Natural killer cell (primary cell): ENCODE results near the gene HLA-E. TPM values are rescaled to one million over a fixed set of nuclear protein-coding genes. Genes with fewer than 3 reads are reported as not detected.

Source experiments
- ATAC-seq, 3 donors: fragments of 150-1000 bp in 2 of 3; fragments of 200-7000 bp in 1 of 3; cut with Tn5 transposase; 1 replicate in 1 of 3; 2 replicates in 2 of 3; pipeline ENCODE4 v1.10.0; 2021; ENCODE audit warnings: mild to moderate bottlenecking in 2 of 3, moderate library complexity in 2 of 3
- DNase-seq, 2 donors: peaks; one replicate each; pipeline versions ENCODE4 v3.0.0 to v3.0.0-alpha.2; 2013 to 2021; ENCODE audit warnings: mixed read lengths in 1 of 2
- H3K27ac ChIP-seq: one replicate; pipeline ENCODE4 v1.5.1; 2013; ENCODE audit warnings: mild to moderate bottlenecking, low read length
- H3K27me3 ChIP-seq: one replicate; pipeline ENCODE4 v1.6.1; 2013; ENCODE audit warnings: low read length; ENCODE audit not compliant: control insufficient read depth, insufficient read depth
- H3K36me3 ChIP-seq: one replicate; pipeline ENCODE4 v1.6.1; 2013; ENCODE audit warnings: low read length; ENCODE audit not compliant: control insufficient read depth, insufficient read depth
- H3K4me1 ChIP-seq: one replicate; pipeline ENCODE4 v1.6.1; 2013; ENCODE audit warnings: low read length; ENCODE audit not compliant: control insufficient read depth, insufficient read depth
- H3K4me3 ChIP-seq: one replicate; pipeline ENCODE4 v1.5.1; 2013; ENCODE audit warnings: low read length
- H3K9me3 ChIP-seq: one replicate; pipeline ENCODE4 v1.6.1; 2013; ENCODE audit warnings: low read length; ENCODE audit not compliant: control insufficient read depth, insufficient read depth
- H3K27ac Mint-ChIP-seq, 2 donors: one replicate each; pipeline ENCODE4 v1.8.0; 2022; ENCODE audit warnings: mild to moderate bottlenecking in 2 of 2, mixed read lengths in 2 of 2, moderate library complexity in 1 of 2
- H3K27me3 Mint-ChIP-seq, 2 donors: one replicate each; pipeline ENCODE4 v1.8.0; 2022; ENCODE audit warnings: low read depth in 2 of 2, mixed read lengths in 2 of 2
- H3K36me3 Mint-ChIP-seq: one replicate; pipeline ENCODE4 v1.8.0; 2022; ENCODE audit warnings: mixed read lengths
- H3K4me1 Mint-ChIP-seq, 2 donors: one replicate each; pipeline ENCODE4 v1.8.0; 2022; ENCODE audit warnings: mixed read lengths in 2 of 2
- H3K4me3 Mint-ChIP-seq: one replicate; pipeline ENCODE4 v1.8.0; 2022; ENCODE audit warnings: mild to moderate bottlenecking, moderate library complexity, mixed read lengths
- H3K9me3 Mint-ChIP-seq, 2 donors: one replicate each; pipeline ENCODE4 v1.8.0; 2022; ENCODE audit warnings: mixed read lengths in 2 of 2
- WGBS: methylation state at CpG from one replicate; pipeline ENCODE4 v1.1.7; 2013; ENCODE audit warnings: missing lambda C conversion rate; ENCODE audit not compliant: insufficient coverage; 5-methylcytosine and 5-hydroxymethylcytosine counted together
- intact Hi-C: fragments of 100-400 bp; cut with micrococcal nuclease; formaldehyde crosslinking; loops from one replicate; pipeline ENCODE4 v1.14.2; 2022
- total RNA-seq, 4 donors: library from RNA; stranded (reverse); fragments of 120-200 nt in 1 of 4; gene quantifications; one replicate each; pipeline versions ENCODE4 v1.2.3 to v1.2.4, GENCODE V29; 2013 to 2022
- TF ChIP-seq, protein P1 (sequence below): fragments of 200-600 bp; IDR thresholded peaks from one replicate; pipeline ENCODE4 v1.8.0; 2022; ENCODE audit warnings: antibody characterized with exemption

Gene HLA-E
- total RNA-seq, 3 donors from 2014 or later (not counting 1 experiment from before 2014, with no cell fraction given): 1,807 to 2,048 (median 1,904) TPM

DNA sequence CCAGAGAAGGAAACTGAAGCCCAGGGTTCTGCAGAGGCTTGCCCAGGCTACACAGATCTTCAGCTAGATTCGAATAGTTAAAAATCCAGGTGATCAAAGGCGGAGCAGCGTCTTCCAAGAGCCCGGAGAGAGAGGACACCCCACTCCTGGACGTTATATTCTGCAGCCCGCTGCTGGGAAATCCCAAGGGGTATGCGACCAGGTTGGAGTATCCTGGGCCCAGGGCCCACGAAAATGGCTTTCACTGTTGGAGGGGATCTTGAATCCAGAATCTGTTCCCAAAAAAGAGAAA, 44.9 kb upstream of the HLA-E start:
- no peak overlapping the region for H3K27ac Mint-ChIP-seq
- Histone ChIP-seq H3K9me3 (no peaks in the 10 kb centered on the region), H3K4me3 (no peak overlapping the region), H3K36me3 (no peaks in the 10 kb centered on the region), H3K4me1 (peaks cover under 1% of the 10 kb centered on the region), H3K27ac (no peak overlapping the region), H3K27me3 (peaks cover 79% of the 10 kb centered on the region)
- ATAC-seq (no peak), DNase-seq (no peak)
- H3K4me1 Mint-ChIP-seq: peaks cover 5 to 11% of the 10 kb centered on the region in 2 donors
- no peaks in the 10 kb centered on the region for H3K9me3 Mint-ChIP-seq
- no peak overlapping the region for H3K4me3 Mint-ChIP-seq
- H3K36me3 Mint-ChIP-seq: no peaks in the 10 kb centered on the region
- TF ChIP-seq, protein P1, sequence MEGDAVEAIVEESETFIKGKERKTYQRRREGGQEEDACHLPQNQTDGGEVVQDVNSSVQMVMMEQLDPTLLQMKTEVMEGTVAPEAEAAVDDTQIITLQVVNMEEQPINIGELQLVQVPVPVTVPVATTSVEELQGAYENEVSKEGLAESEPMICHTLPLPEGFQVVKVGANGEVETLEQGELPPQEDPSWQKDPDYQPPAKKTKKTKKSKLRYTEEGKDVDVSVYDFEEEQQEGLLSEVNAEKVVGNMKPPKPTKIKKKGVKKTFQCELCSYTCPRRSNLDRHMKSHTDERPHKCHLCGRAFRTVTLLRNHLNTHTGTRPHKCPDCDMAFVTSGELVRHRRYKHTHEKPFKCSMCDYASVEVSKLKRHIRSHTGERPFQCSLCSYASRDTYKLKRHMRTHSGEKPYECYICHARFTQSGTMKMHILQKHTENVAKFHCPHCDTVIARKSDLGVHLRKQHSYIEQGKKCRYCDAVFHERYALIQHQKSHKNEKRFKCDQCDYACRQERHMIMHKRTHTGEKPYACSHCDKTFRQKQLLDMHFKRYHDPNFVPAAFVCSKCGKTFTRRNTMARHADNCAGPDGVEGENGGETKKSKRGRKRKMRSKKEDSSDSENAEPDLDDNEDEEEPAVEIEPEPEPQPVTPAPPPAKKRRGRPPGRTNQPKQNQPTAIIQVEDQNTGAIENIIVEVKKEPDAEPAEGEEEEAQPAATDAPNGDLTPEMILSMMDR: no peak
- 33% methylated on average over 8 of the region's 8 CpGs for WGBS
- H3K27me3 Mint-ChIP-seq: peaks cover 79 to 90% of the 10 kb centered on the region in 2 donors
- intact Hi-C loops: no loop called here

DNA sequence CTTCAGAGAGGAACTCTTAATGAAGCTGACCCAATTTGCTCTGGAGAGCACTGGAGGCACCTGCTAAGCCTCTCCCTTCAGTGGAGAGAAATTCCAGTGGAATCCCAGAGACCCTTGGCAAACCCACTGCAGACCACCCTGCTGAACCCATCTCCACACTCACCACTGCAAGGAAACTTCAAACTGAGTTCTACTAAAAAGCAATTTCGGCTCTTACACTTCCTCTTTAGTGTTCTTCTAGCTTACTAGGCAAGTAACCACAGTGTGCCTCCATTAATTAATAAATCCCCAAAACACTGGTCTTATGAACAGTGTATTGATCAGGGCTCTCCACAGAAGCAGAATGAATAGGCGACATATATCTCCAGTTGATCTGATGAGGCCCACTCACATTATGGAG, 43.0 kb upstream of the HLA-E start:
- Mint-ChIP-seq H3K4me1 (peaks cover 22 to 27% of the 10 kb centered on the region in 2 donors), H3K27me3 (peaks cover 74 to 82% of the 10 kb centered on the region in 2 donors), H3K9me3 (no peaks in the 10 kb centered on the region), H3K4me3 (no peak overlapping the region), H3K36me3 (no peaks in the 10 kb centered on the region), H3K27ac (no peak overlapping the region)
- TF ChIP-seq, protein P1: no peak
- no peaks in the 10 kb centered on the region for H3K36me3 ChIP-seq
- no peak overlapping the region for H3K27ac ChIP-seq
- peaks cover 19% of the 10 kb centered on the region for H3K4me1 ChIP-seq
- DNase-seq (no peak), ATAC-seq (no peak)
- H3K27me3 ChIP-seq: peaks cover 78% of the 10 kb centered on the region
- no peaks in the 10 kb centered on the region for H3K9me3 ChIP-seq
- intact Hi-C loops: no loop called here
- 36% methylated on average over 2 of the region's 2 CpGs for WGBS
- no peak overlapping the region for H3K4me3 ChIP-seq

DNA sequence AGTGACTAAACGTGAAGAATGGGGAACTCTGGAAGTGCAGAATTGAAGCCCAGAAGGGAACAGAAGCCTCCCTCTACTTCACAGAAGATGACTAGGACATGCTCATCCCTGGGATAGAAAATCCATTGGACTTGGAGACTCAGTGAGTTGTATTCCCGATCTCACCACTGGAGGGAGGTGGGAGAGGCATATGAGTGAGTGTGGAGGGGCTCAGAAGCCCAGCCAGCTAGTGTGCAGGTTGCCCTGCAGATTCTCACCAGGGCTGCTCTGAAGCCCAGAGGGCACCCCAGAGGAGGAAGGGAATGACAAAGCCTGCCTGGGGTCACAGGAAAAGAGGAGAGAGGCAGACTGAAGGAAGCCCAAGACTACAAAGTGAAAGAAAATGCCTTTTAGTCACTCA, 42.1 kb upstream of the HLA-E start:
- peaks cover 79% of the 10 kb centered on the region for H3K27me3 ChIP-seq
- peaks cover 29% of the 10 kb centered on the region for H3K4me1 ChIP-seq
- peaks cover 78 to 82% of the 10 kb centered on the region in 2 donors for H3K27me3 Mint-ChIP-seq
- H3K9me3 ChIP-seq: no peaks in the 10 kb centered on the region
- 0% methylated on average over 1 of the region's 2 CpGs for WGBS
- TF ChIP-seq, protein P1: no peak
- intact Hi-C loops: no loop called here
- no peaks in the 10 kb centered on the region for H3K36me3 ChIP-seq
- no peak overlapping the region for H3K4me3 Mint-ChIP-seq
- no peaks in the 10 kb centered on the region for H3K36me3 Mint-ChIP-seq
- ATAC-seq (no peak), DNase-seq (no peak)
- no peaks in the 10 kb centered on the region for H3K9me3 Mint-ChIP-seq
- H3K27ac ChIP-seq: no peak overlapping the region
- H3K27ac Mint-ChIP-seq: no peak overlapping the region
- peaks cover 32 to 37% of the 10 kb centered on the region in 2 donors for H3K4me1 Mint-ChIP-seq
- H3K4me3 ChIP-seq: no peak overlapping the region

DNA sequence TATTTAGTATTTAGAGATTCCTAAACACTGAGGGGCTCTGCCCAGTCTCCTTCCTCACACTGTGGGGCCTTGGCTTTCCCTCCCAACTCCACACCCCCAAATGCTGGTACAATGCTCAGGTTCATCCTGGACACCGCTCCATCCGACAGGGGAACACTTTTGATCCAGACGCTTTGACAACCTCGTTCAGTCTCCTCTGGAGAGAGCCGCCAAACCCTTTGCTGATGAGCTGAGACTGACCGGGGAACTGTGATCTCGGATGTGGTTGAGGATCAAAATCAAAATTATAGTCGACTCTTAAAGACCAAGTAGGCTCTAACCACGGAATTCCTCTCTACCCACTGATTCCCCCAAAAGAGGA, 38.8 kb upstream of the HLA-E start:
- TF ChIP-seq, protein P1: no peak
- H3K36me3 Mint-ChIP-seq: no peaks in the 10 kb centered on the region
- H3K4me1 Mint-ChIP-seq: peaks cover 41 to 44% of the 10 kb centered on the region in 2 donors
- no peaks in the 10 kb centered on the region for H3K36me3 ChIP-seq
- H3K27me3 ChIP-seq: peaks cover 79% of the 10 kb centered on the region
- H3K27me3 Mint-ChIP-seq: peaks cover 70 to 83% of the 10 kb centered on the region in 2 donors
- H3K27ac ChIP-seq: no peak overlapping the region
- DNase-seq (no peak), ATAC-seq (peak; percentile 37 to 45 (median 45))
- no peak overlapping the region for H3K4me3 ChIP-seq
- H3K4me1 ChIP-seq: peaks cover 46% of the 10 kb centered on the region
- intact Hi-C loops: loop anchor here (2.0 kb wide), 1 partner anchor 16 kb away; no protein-coding TSS in a partner anchor
- WGBS: 8% methylated on average over 9 of the region's 9 CpGs
- peak overlapping the region; percentile 87 for H3K4me3 Mint-ChIP-seq
- no peaks in the 10 kb centered on the region for H3K9me3 Mint-ChIP-seq
- H3K9me3 ChIP-seq: no peaks in the 10 kb centered on the region
- peak overlapping the region in 1 of 2 donors; percentile 72 for H3K27ac Mint-ChIP-seq
